ENCODE results near the gene LAMTOR1. TPM values are rescaled to one million over a fixed set of nuclear protein-coding genes. Genes with fewer than 3 reads are reported as not detected.

The LAMTOR1 gene
- total RNA-seq, 1 experiment from 2014 or later, result 96.3 TPM

- no peaks in the 10 kb centered on the region for H3K9me3 Mint-ChIP-seq
- H3K56ac ChIP-seq (ENCODE audit: insufficient read length, low read depth, low read length), result no peak overlapping the region
Observed at GRCh38 chr11:72102162-72102561, 935 bp downstream of the LAMTOR1 start.

More at GRCh38 chr11:72102162-72102561, 935 bp downstream of the LAMTOR1 start:
- Histone ChIP-seq H4K5ac (ENCODE audit: insufficient read length, low read depth, low read length) (no peak overlapping the region), H4K20me1 (ENCODE audit: control insufficient read depth, insufficient read depth, insufficient read length) (peaks cover 2% of the 10 kb centered on the region), H3K9me3 (ENCODE audit: control insufficient read depth, low read depth, low read length) (no peaks in the 10 kb centered on the region), H4K91ac (ENCODE audit: insufficient read length, low read depth, low read length) (no peak overlapping the region), H3K4me2 (ENCODE audit: insufficient read depth, insufficient read length, low read length) (peak overlapping the region; percentile 78), H3T11ph (ENCODE audit: low read length) (no peak overlapping the region), H3K9ac (ENCODE audit: extremely low read depth, insufficient read length, low read length) (peak overlapping the region; percentile 97), H3K18ac (ENCODE audit: insufficient read length, low read depth, low read length) (no peak overlapping the region), H3K4me1 (ENCODE audit: insufficient read depth, low read length) (no peaks in the 10 kb centered on the region; the same call in 1 of the 2 replicates), H2AFZ (ENCODE audit: low read length) (no peak overlapping the region), H4K8ac (replicated peaks; ENCODE audit: insufficient read length, low read depth, low read length) (no peak overlapping the region), H3K79me2 (ENCODE audit: insufficient read depth, low read length) (peaks cover 14% of the 10 kb centered on the region; the same call in 1 of the 2 replicates), H2BK15ac (ENCODE audit: low read depth, low read length) (no peak overlapping the region), H3K23me2 (ENCODE audit: insufficient read length, low read depth, low read length, poor library complexity, severe bottlenecking) (peaks cover 7% of the 10 kb centered on the region), H2BK20ac (ENCODE audit: low read depth, low read length, poor library complexity, severe bottlenecking) (no peak overlapping the region), H3K27me3 (ENCODE audit: insufficient read depth, low read length) (no peaks in the 10 kb centered on the region), H3K14ac (ENCODE audit: insufficient read depth, low read length) (peak overlapping the region; percentile 80; the same call in 1 of the 2 replicates), H2BK120ac (ENCODE audit: low read depth, low read length, poor library complexity, severe bottlenecking) (no peak overlapping the region), H2AK5ac (ENCODE audit: insufficient read length, low read length) (no peak overlapping the region), H3K4ac (ENCODE audit: low read depth, low read length) (no peak overlapping the region), H3K27ac (ENCODE audit: insufficient read length, low read depth, low read length) (no peak overlapping the region), H3K23ac (ENCODE audit: insufficient read length, low read depth, low read length) (no peak overlapping the region), H2BK5ac (ENCODE audit: insufficient read length, low read length) (no peak overlapping the region), H2BK12ac (ENCODE audit: insufficient read length, low read depth, low read length) (no peak overlapping the region), H3K79me1 (ENCODE audit: insufficient read depth, low read depth, low read length, poor library complexity, severe bottlenecking) (peaks cover 3% of the 10 kb centered on the region)
- H3K4me3 Mint-ChIP-seq, result peak overlapping the region; percentile 93
- peaks cover 18 to 46% (median 37%) of the 10 kb centered on the region in 3 experiments for H3K36me3 Mint-ChIP-seq (ENCODE audit: insufficient read depth in 1 of 3, low read depth in 3 of 3)
- no peak for DNase-seq
- no CpG with 5 or more reads among the region's 4 CpGs for WGBS (ENCODE audit: extremely low coverage, insufficient read length, low lambda C conversion rate)
- no peak for TF ChIP-seq CTCF (conservative IDR thresholded peaks at IDR 0.05)
- peak overlapping the region; percentile 91 to 99 (median 94) for H3K27ac Mint-ChIP-seq
- H3K27me3 Mint-ChIP-seq (ENCODE audit: low read depth), result no peaks in the 10 kb centered on the region
- H3K4me1 Mint-ChIP-seq, result peaks cover 24 to 30% of the 10 kb centered on the region in 2 experiments

Data from H9 (cell line).